ENCODE data around the gene CD151.

DNA sequence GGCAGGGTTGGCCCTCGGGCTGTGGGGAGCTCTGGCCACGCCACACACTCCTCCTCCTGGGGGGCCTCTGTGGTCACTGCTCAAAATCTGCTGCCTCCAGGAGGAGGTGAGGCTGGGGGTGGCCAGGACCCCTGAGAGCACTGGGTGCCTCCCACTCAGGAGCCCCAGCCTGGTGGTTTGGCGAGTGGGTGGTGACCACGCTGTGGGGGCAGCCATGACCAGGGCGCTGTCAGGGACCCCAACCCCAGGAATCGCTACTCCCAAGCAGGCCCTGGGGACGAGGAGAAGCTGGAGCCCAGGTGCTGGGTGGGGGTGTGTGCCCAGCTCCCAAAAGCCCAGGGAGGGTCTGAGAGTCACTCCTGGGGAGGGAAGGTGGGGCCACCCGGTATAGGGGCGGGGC lies 40.0 kb downstream of the CD151 start:
- TF ChIP-seq POLR2A (IDR thresholded peaks at IDR 0.05; ENCODE audit: low read length), result no peak
- TF ChIP-seq GATA1 (IDR thresholded peaks at IDR 0.05; ENCODE audit: low read depth, low read length), result no peak

Data from erythroblast (primary cell).